Superior temporal gyrus (tissue), 1 donor: ENCODE measurements around the gene MED12L.
"Not testable (repeated sequence)": the region's sequence is repeated elsewhere in the genome, so short reads cannot be mapped to it uniquely, and the experiment has no call there.

Experiments
- DNase-seq: peaks from one replicate; pipeline ENCODE4 v3.0.0-alpha.2; 2016; ENCODE audit errors: extremely low spot score

Gene MED12L

GRCh38 chr3:151085227-151085888 is at the start of gene MED12L:
TSS of gene MED12L (plus strand) at chr3:151085664. CDS start at chr3:151086927, 1,263 bp downstream.
- DNase-seq = no peak

GRCh38 chr3:151037746-151038477 is 47.6 kb upstream of the MED12L start:
- DNase-seq = no peak

GRCh38 chr3:151044706-151045105 is 40.8 kb upstream of the MED12L start:
- DNase-seq = no peak

- DNase-seq = no peak
These were observed 37.8 kb upstream of the MED12L start for GRCh38 chr3:151047636-151048035.

- DNase-seq = no peak
These were observed 33.9 kb upstream of the MED12L start for GRCh38 chr3:151051533-151051932.

GRCh38 chr3:151052346-151052745 is 33.1 kb upstream of the MED12L start:
- DNase-seq = no peak

GRCh38 chr3:151052756-151053155 is 32.7 kb upstream of the MED12L start:
- no peak for DNase-seq

GRCh38 chr3:151058740-151059139 is 26.7 kb upstream of the MED12L start:
- no peak for DNase-seq

- DNase-seq = no peak
These were observed 22.9 kb upstream of the MED12L start for GRCh38 chr3:151062611-151063010.

- DNase-seq = no peak
These were observed 18.3 kb upstream of the MED12L start for GRCh38 chr3:151067158-151067557.

- not testable (repeated sequence) for DNase-seq
These were observed 12.6 kb upstream of the MED12L start for GRCh38 chr3:151072842-151073241.

GRCh38 chr3:151074256-151074655 is 11.2 kb upstream of the MED12L start:
- no peak for DNase-seq

GRCh38 chr3:151075869-151076562 is 9.4 kb upstream of the MED12L start:
- no peak for DNase-seq

GRCh38 chr3:151076626-151077025 is 8.8 kb upstream of the MED12L start:
- no peak for DNase-seq

- DNase-seq = not testable (repeated sequence)
These were observed 4.4 kb upstream of the MED12L start for GRCh38 chr3:151081082-151081481.

- no peak for DNase-seq
These were observed 2.3 kb upstream of the MED12L start for GRCh38 chr3:151082880-151083838.

- no peak for DNase-seq
These were observed 604 bp upstream of the MED12L start for GRCh38 chr3:151084893-151085226.

- no peak for DNase-seq
These were observed 522 bp downstream of the MED12L start for GRCh38 chr3:151085889-151086483.

- DNase-seq = peak; percentile 68
These were observed 1.3 kb downstream of the MED12L start for GRCh38 chr3:151086484-151087456.

GRCh38 chr3:151087648-151088047 is 2.2 kb downstream of the MED12L start:
- DNase-seq = no peak
